AML-193 (cell line): ENCODE results near the gene IGF2BP3.
"Not testable (repeated sequence)": the region's sequence is repeated elsewhere in the genome, so short reads cannot be mapped to it uniquely, and the experiment has no call there.

ENCODE experiments used
- DNase-seq, 2 experiments: peaks; one replicate each; lab custom pipeline; 2025; lab: John Stamatoyannopoulos, UW

IGF2BP3 gene

DNA sequence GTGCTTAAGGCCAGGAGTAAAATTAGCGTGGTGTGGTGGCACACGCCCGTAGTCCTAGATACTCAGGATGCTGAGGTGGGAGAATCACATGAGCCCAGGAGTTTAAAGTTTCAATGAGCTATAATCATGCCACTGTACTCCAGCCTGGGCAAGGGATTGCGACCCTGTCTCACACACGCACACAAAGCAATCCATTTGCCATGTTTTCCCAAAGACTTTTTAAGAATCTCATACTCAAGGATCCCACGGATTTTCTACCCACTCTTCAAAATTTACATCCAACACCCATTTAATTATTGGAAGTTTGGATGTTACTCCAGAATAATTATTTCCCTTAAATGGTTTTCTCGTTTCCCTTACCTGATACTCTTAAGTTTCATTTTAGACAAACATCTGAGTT lies 47.9 kb downstream of the IGF2BP3 start:
- no peak for DNase-seq

GRCh38 chr7:23419845-23420244 lies 50.4 kb downstream of the IGF2BP3 start:
- no peak for DNase-seq

GRCh38 chr7:23419160-23419559 lies 51.1 kb downstream of the IGF2BP3 start:
- no peak for DNase-seq

- DNase-seq: no peak
Measured at GRCh38 chr7:23418046-23418445, 52.2 kb downstream of the IGF2BP3 start.

DNA sequence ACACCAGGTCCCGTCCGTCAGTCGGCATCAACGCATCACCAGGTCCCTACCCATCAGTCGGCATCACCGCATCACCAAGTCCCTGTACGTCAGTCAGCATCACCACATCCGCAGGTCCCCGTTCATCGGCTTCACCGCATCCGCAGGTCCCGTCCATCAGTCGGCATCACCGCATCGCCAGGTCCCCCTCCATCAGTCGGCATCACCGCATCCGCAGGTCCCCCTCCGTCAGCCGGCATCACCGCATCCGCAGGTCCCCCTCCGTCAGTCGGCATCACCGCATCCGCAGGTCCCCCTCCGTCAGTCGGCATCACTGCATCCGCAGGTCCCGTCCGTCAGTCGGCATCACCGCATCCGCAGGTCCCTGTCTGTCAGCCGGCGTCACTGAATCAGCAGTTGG lies 55.1 kb downstream of the IGF2BP3 start:
- no peak for DNase-seq

DNA sequence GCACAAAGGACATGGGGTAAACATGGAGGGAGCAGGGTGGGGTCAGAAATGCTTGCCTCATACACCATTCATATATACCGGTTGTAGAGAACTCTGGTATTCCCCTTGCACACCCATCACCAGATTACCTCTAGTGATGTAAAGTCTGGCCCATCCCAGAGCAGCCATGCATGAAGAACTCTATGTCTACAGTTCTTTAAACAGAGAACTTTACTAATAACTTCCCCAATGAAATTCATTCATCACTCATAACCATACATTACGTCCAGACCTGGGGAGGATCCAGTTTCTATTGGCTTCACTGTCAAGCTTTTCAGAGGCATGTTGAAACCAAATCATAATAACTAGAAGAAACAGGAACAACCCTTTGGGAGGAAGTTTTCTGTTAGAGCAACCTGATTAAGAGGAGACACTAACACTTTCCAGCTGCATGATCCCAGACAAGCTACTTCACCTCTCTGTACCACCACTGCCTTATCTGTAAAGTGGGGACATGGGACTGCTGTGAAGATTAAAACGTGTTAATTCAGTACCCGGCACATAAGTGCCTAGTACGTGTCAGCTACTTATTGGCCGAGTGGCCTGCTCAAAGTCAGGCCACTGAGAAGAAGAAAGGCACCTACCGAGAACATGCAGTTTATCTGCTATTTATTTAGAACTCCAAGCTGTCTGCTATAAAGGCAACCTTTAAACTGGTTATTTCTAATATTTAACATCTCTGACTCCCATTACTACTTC lies 59.7 kb downstream of the IGF2BP3 start:
- DNase-seq: no peak

- not testable (repeated sequence) for DNase-seq
Measured at GRCh38 chr7:23406564-23406963, 63.7 kb downstream of the IGF2BP3 start.

- DNase-seq: no peak
Measured at GRCh38 chr7:23405240-23405618, 65.1 kb downstream of the IGF2BP3 start.

DNA sequence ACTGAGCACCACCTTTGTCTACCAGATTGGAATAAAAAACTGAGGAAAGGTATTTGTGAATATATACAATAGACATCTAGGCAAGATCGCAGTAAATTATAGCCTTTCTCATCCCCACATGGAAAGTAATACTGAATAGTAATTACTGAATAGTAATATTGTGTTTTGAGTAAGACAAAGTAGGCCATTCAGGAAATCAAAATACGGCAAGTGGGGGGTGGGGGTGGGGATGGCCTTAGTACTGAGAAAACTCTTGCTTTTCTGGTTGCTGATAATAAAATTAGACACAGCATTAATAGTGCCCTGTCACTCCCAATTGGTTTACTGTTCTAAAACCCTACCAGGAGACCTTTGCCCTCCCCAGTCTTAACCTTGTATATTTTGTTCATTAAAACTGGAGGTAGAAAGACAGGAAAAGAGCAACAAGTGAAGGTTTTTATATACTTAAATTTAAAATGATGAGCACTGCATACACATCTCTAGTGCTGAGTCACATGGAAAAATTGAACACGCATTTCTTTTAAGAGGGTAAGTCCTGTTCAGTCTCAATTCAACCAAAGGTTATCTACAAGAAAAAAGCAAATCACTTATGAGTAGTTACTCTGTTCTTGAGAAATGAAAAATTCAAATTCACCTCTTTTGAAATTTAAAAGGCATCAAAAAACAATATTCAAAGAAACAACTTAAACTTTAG lies 65.6 kb downstream of the IGF2BP3 start:
- no peak for DNase-seq

- no peak for DNase-seq
Measured at GRCh38 chr7:23403970-23404369, 66.3 kb downstream of the IGF2BP3 start.

- not testable (repeated sequence) for DNase-seq
Measured at GRCh38 chr7:23398090-23398489, 72.2 kb downstream of the IGF2BP3 start.

GRCh38 chr7:23397241-23397640 lies 73.0 kb downstream of the IGF2BP3 start:
- no peak for DNase-seq

DNA sequence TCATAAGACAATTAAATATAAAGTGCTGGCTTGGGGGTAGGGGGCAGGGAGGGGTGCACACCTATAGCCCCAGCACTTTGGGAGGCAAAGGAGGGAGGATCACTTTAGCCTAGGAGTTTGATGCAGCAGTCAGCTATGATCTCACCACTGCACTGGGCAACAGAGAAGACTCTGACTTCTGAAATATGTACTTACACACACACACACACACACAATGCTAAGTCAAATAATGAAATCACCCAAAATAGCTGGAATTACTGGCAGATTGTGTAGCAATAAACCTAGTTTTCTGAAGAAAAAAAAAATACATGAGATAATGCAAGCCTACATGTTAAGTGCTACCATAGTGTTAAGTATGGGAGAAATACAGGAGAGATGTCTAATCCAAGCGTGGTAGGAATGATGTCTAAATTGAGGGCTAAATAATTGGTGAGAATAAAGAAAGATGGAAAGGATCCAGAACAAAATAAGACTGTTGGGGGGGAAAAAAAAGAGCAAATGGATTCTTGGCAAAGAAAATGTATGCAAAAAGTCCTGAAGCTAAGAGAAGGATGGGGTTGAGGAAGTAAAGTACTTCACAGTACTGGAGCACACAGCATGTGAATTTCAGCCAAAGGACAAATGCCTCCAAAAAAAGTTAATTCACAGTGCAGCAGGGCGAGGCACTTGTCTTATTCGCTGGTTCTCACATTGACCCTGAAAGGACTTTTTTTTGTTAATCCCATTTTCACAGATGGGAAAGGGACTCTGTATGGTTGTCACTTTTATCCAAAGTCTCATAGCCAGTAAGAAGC lies 73.9 kb downstream of the IGF2BP3 start:
- DNase-seq: no peak

DNA sequence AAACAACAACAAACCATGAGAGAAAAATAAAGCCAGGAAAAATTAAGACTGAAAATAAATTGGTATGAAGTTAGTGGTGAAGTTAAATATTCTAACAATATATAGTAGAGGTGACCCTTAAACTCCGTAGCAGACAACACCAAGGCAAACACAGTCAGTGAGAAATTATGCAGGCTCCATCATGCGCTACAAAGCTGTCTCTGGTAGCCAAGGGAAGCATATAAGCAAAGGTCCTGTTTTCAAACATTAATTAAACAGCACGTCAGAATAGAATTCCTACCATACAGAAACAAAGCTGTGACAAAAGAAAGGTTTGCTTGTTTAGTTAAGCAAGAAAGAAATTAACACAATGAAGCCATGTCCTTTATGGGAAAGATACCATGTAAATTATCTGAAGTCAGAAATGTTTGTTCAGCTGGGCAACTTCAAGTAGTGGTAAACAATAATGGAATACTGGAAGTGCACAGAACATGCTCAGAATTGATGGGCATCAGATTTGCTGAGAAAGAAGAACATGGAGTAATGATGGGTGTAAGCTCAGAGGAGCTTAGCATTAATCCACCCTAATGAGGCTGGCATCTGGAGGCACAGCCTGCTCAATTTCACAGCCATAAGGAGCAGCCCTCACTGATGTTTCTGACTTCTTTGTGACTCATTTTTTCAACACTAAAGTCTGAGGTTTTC lies 75.7 kb downstream of the IGF2BP3 start:
- no peak for DNase-seq

DNA sequence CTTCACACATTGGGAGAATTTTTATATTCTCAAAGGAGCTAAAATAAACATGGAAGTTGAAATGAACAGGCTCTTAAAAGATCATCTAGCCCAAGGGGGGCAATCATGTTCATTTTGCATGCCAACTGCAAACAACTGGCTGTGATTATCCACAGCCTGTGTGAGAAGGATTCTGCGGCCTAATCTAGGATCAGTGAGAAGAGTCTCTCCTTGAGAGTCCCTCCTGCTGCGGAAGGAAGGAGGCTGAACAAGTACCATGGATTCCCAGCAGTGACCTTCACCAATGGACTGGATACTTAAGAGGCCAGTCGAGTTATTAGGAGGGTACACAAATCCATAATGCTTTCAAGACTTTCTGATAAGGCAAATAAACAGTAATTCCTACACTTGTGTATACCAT lies 76.7 kb downstream of the IGF2BP3 start:
- DNase-seq: no peak

DNA sequence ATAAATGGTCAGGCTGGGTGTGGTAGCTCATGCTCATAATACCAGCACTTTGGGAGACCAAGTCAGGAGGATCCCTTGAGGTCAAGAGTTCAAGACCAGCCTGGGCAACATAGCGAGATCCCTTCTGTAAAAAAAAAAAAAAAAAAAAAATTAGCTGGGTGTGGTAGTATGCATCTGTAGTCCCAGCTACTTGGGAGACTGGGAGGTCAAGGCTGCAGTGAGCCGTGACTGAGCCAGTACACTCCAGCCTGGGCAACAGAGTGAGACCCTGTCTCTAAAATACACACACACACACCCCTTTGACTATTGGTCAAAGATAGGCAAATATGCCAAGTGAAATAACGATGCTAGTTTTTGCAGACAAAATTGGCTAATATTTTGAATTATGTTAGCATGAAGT lies 80.6 kb downstream of the IGF2BP3 start:
- no peak for DNase-seq

DNA sequence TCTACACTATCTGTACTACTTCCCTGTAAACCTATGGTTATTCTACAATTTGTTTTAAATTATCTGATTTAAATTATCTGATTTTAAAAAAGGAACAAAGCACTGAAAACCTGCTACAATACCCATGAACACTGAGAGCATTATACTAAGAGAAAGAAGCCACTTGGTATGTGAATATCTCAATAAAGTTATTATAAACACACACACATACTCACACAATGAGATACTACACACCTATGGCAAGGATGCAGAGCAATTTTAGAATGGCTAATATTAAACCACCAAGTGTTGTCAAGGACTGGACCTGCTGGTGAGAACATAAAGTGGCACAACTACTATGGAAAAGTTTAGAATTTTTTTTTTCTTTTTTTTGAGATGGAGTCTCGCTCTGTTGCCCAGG lies 82.7 kb downstream of the IGF2BP3 start:
- no peak for DNase-seq

DNA sequence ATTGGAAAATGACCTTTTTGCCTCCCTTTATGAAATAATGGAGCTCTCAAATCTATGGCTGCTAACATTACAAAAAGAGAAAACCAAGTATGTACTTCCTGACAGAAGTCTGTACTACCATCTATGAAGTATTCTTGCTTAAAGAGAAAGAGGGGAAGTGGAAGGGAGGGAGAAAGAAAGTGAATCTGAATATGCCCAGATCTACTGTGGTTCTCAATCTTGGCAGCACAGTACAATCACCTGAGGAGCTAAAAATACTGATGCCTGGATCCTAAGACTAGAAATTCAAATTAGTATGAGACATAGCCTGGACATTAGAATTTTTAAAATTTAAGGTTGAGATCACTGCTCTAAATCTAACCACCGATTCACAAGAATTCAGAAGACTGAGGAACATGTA lies 85.2 kb downstream of the IGF2BP3 start:
- no peak for DNase-seq

GRCh38 chr7:23383225-23383624 lies 87.1 kb downstream of the IGF2BP3 start:
- DNase-seq: no peak

DNA sequence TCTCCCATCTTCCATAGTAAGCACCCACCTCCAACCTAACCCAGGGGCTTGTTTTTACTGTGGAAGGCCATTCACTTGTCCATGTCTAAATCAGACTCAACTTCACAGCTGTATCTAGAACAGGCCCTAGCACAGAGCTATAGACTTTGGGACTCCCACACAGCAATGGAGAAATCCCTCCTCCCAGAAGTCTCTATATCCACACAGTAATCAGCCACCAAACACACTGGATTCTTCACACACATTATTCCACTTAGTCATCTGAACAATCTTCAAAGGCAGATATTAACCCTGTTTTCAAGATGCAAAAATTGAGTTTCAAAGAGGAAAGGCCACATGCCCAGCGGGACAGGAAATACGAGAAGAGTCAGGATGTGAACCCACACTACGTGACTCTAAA lies 89.3 kb downstream of the IGF2BP3 start:
- DNase-seq: no peak

- no peak for DNase-seq
Measured at GRCh38 chr7:23380556-23380955, 89.7 kb downstream of the IGF2BP3 start.

- DNase-seq: no peak
Measured at GRCh38 chr7:23378996-23379395, 91.3 kb downstream of the IGF2BP3 start.
